WERI-Rb-1 (cell line): ENCODE results near the gene ROPN1.

ENCODE experiments used
- DNase-seq: peaks from one replicate; pipeline ENCODE4 v3.0.0-alpha.2; 2020
- H3K27ac ChIP-seq: fragments of 250-450 bp; sonication (Bioruptor Pico); 2 replicates; pipeline ENCODE4 v1.5.1; 2020; ENCODE audit warnings: mild to moderate bottlenecking, moderate library complexity
- H3K27me3 ChIP-seq: fragments of 250-450 bp; sonication (Bioruptor Pico); 2 replicates; pipeline ENCODE4 v1.5.1; 2021; ENCODE audit warnings: mild to moderate bottlenecking, low read depth, moderate library complexity; ENCODE audit not compliant: insufficient read depth, severe bottlenecking
- H3K36me3 ChIP-seq: fragments of 250-450 bp; sonication (Bioruptor Pico); 2 replicates; pipeline ENCODE4 v1.5.1; 2020; ENCODE audit warnings: mild to moderate bottlenecking, moderate library complexity
- H3K4me3 ChIP-seq: 2 replicates; pipeline ENCODE4 v1.5.1; 2011; ENCODE audit warnings: low read depth, mild to moderate bottlenecking, control low read depth, low read length
- H3K9me3 ChIP-seq: fragments of 250-450 bp; sonication (Bioruptor Pico); 2 replicates; pipeline ENCODE4 v1.5.1; 2021; ENCODE audit warnings: mild to moderate bottlenecking, moderate library complexity; ENCODE audit not compliant: severe bottlenecking
- CTCF ChIP-seq: IDR thresholded peaks from 2 replicates; pipeline ENCODE4 v1.5.1; 2011; ENCODE audit warnings: low read depth, mild to moderate bottlenecking, control low read depth, inconsistent platforms, low read length

The ROPN1 gene

GRCh38 chr3:123949641-123950040 is 42.3 kb downstream of the ROPN1 start:
- Histone ChIP-seq H3K36me3 (peaks cover 48% of the 10 kb centered on the region), H3K27me3 (no peaks in the 10 kb centered on the region), H3K9me3 (no peaks in the 10 kb centered on the region), H3K27ac (no peak overlapping the region), H3K4me3 (no peak overlapping the region)
- no peak for TF ChIP-seq CTCF
- DNase-seq, result no peak

- H3K27me3 ChIP-seq, result no peaks in the 10 kb centered on the region
- no peaks in the 10 kb centered on the region for H3K9me3 ChIP-seq
- DNase-seq, result no peak
- no peak overlapping the region for H3K27ac ChIP-seq
- H3K4me3 ChIP-seq, result no peak overlapping the region
- no peak for TF ChIP-seq CTCF
- H3K36me3 ChIP-seq, result peaks cover 53% of the 10 kb centered on the region
Measured at GRCh38 chr3:123948449-123948848, 43.5 kb downstream of the ROPN1 start.

GRCh38 chr3:123947482-123947881 is 44.4 kb downstream of the ROPN1 start:
- no peaks in the 10 kb centered on the region for H3K9me3 ChIP-seq
- H3K36me3 ChIP-seq, result peaks cover 47% of the 10 kb centered on the region
- TF ChIP-seq CTCF, result no peak
- no peak overlapping the region for H3K4me3 ChIP-seq
- DNase-seq, result no peak
- no peak overlapping the region for H3K27ac ChIP-seq
- no peaks in the 10 kb centered on the region for H3K27me3 ChIP-seq

- Histone ChIP-seq H3K4me3 (no peak overlapping the region), H3K27ac (no peak overlapping the region), H3K9me3 (no peaks in the 10 kb centered on the region), H3K36me3 (peaks cover 29% of the 10 kb centered on the region), H3K27me3 (no peaks in the 10 kb centered on the region)
- no peak for DNase-seq
- TF ChIP-seq CTCF, result no peak
Measured at GRCh38 chr3:123941542-123941941, 50.4 kb downstream of the ROPN1 start.

- TF ChIP-seq CTCF, result no peak
- Histone ChIP-seq H3K36me3 (peaks cover 25% of the 10 kb centered on the region), H3K27ac (no peak overlapping the region), H3K27me3 (no peaks in the 10 kb centered on the region), H3K4me3 (no peak overlapping the region), H3K9me3 (no peaks in the 10 kb centered on the region)
- DNase-seq, result no peak
Measured at GRCh38 chr3:123941121-123941520, 50.8 kb downstream of the ROPN1 start.

- Histone ChIP-seq H3K27ac (no peak overlapping the region), H3K9me3 (no peaks in the 10 kb centered on the region), H3K36me3 (peaks cover 17% of the 10 kb centered on the region), H3K4me3 (no peak overlapping the region), H3K27me3 (no peaks in the 10 kb centered on the region)
- TF ChIP-seq CTCF, result no peak
- DNase-seq, result no peak
Measured at GRCh38 chr3:123939706-123940105, 52.2 kb downstream of the ROPN1 start.
